MG63 (cell line): ENCODE results near the gene KIAA1755. TPM values are rescaled to one million over a fixed set of nuclear protein-coding genes. Genes with fewer than 3 reads are reported as not detected.
A peak's percentile ranks its signal among the peaks of the same experiment; 100 is the strongest.

ENCODE experiments used
- DNase-seq: peaks from one replicate; pipeline ENCODE4 v3.0.0-alpha.2; 2020
- H3K27me3 ChIP-seq: fragments of 250-450 bp; sonication (Bioruptor Pico); 2 replicates; pipeline ENCODE4 v1.5.1; 2020; ENCODE audit warnings: mild to moderate bottlenecking, moderate library complexity
- H3K36me3 ChIP-seq: fragments of 250-450 bp; sonication (Bioruptor Pico); 2 replicates; pipeline ENCODE4 v1.5.1; 2020; ENCODE audit warnings: mild to moderate bottlenecking, moderate library complexity
- H3K4me3 ChIP-seq: fragments of 250-450 bp; sonication (Bioruptor Pico); 2 replicates; pipeline ENCODE4 v1.5.1; 2020; ENCODE audit warnings: mild to moderate bottlenecking, moderate library complexity
- H3K9me3 ChIP-seq: fragments of 250-450 bp; sonication (Bioruptor Pico); 2 replicates; pipeline ENCODE4 v1.5.1; 2020; ENCODE audit warnings: mild to moderate bottlenecking, moderate library complexity
- total RNA-seq: library from RNA; depleted of rRNA; stranded (reverse); fragments of >200 nt; shearing (Covaris generic); gene quantifications from 2 replicates; pipeline ENCODE4 v1.2.3, GENCODE V29; 2014; ENCODE audit warnings: low replicate concordance

Gene KIAA1755
- total RNA-seq, 1 experiment from 2014 or later: 1.5 TPM

DNA sequence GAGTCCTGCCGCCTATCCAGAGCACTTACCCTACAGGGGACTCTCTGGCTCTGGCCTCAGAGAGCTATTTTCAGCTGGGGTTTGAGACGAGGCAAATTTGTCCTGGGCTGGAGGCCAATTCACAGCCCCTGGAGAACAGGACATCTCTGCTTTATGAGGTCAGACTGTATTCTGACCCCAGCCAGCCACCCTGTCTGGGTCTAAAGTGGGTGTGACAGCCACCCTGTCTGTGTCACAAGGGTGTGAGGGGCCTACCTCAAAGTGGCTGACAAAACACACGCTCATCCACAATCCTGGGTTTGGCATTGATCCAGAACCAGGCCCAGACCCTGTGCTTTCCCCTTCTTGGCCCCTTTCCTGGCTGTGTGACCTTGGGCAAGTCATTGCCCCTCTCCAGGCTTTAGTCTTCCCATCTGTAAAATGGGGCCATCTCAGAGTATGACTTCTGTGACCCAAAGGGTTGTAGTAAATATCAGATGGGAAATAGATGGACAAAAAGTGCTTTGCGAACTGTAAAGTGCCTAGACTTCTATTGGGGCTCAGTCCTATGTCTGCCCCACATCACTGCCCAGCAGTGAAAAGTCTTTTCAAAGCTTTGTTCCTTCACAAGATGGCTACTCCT is 51.4 kb downstream of the KIAA1755 start:
- Histone ChIP-seq H3K4me3 (no peak overlapping the region), H3K27me3 (no peaks in the 10 kb centered on the region), H3K36me3 (no peaks in the 10 kb centered on the region), H3K9me3 (peaks cover 8% of the 10 kb centered on the region)
- no peak for DNase-seq

DNA sequence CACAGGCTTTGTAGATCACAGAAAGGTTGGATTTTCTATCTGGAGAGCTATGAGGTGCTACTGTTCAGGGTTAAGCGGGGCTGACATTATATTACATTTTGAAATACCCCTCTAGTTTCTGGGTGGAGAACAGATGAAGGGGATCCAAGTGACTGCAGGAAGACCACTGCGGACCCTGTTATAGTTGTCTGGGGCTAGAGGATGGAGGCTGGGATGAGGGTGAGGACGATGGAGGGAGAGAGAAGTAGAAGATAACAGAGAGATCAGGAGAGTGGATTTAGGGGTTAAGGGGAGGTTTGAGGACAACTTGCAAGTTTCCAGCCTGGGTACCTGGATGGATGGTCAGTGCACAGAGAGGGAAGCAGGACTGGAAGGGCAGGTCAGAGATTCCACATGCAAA is 52.0 kb downstream of the KIAA1755 start:
- DNase-seq: no peak
- Histone ChIP-seq H3K27me3 (no peaks in the 10 kb centered on the region), H3K36me3 (no peaks in the 10 kb centered on the region), H3K9me3 (peaks cover 8% of the 10 kb centered on the region), H3K4me3 (no peak overlapping the region)

DNA sequence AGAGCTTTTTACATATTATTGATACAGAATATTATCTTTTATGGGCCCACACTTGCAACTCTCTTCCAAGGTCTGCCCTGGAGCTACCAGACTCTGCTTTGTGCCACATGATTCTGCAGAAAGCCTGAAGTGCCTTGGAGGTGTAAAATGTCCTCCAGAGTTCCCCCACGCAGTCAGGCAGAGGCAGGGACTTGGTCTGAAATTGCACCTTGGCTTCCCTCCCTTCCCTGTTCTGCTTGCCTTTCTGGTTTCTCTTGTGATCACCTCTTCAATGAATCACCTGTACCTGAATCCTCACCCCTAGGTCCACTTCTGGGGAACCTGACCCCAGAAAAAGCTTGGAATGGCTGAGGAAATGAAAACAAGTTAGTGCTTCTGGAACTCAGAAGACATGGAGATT is 52.4 kb downstream of the KIAA1755 start:
- H3K36me3 ChIP-seq: no peaks in the 10 kb centered on the region
- H3K27me3 ChIP-seq: no peaks in the 10 kb centered on the region
- H3K4me3 ChIP-seq: no peak overlapping the region
- DNase-seq: no peak
- peaks cover 8% of the 10 kb centered on the region for H3K9me3 ChIP-seq

DNA sequence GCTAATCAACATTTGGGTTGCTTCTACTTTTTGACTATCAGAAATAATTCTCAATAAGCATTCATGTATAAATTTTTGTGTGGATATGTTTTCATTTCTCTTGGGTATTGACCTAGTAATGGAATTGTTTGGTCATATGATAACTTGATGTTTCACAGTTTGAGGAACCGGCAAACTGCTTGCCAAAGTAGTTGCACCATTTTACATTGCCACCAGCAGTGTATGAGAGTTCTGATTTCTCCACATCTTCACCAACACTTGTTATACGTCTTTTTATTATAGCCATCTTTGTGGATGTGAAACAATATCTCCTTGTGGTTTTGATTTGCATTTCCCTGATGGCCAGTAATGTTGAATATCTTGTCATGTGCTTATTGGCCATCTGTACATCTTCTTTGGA is 52.9 kb downstream of the KIAA1755 start:
- DNase-seq: no peak
- no peaks in the 10 kb centered on the region for H3K27me3 ChIP-seq
- H3K36me3 ChIP-seq: no peaks in the 10 kb centered on the region
- H3K4me3 ChIP-seq: no peak overlapping the region
- H3K9me3 ChIP-seq: peaks cover 8% of the 10 kb centered on the region

DNA sequence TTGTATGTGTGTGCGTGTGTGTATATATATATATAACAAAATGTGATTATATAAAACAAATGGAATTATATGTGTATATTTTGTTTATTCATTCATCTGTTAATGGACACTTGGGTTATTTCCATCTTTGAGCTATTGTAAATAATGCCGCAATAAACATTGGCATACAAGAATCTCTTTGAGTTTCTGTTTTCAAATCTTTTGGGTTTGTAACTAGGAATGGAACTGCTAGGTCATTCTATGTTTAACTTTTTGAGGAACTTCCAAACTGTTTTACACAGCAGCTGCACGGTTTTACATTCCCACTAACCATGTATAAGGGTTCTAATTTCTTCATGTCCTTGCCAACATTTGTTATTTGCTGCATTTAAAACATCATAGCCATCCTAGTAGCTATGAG is 55.5 kb downstream of the KIAA1755 start:
- peaks cover 8% of the 10 kb centered on the region for H3K9me3 ChIP-seq
- no peak for DNase-seq
- no peaks in the 10 kb centered on the region for H3K27me3 ChIP-seq
- no peaks in the 10 kb centered on the region for H3K36me3 ChIP-seq
- H3K4me3 ChIP-seq: no peak overlapping the region

DNA sequence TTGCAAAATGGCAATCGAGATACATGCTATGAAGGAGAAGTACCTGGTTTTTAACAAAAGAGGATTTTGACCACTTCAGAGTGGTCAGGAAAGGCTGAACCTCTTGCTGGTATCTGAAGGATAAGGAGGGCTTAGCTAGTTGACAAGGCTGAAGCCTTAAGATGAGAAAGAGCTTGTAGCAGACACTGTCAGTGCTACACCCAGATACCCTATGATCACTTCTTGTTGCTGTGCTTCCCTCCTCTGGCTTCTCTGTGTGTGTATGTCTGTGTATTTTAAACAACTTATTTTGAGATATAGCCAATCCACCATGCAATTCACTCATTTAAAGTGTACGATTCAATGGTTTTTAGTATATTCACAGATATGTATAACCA is 56.6 kb downstream of the KIAA1755 start:
- DNase-seq: no peak
- Histone ChIP-seq H3K9me3 (peaks cover 8% of the 10 kb centered on the region), H3K36me3 (no peaks in the 10 kb centered on the region), H3K27me3 (no peaks in the 10 kb centered on the region), H3K4me3 (no peak overlapping the region)

DNA sequence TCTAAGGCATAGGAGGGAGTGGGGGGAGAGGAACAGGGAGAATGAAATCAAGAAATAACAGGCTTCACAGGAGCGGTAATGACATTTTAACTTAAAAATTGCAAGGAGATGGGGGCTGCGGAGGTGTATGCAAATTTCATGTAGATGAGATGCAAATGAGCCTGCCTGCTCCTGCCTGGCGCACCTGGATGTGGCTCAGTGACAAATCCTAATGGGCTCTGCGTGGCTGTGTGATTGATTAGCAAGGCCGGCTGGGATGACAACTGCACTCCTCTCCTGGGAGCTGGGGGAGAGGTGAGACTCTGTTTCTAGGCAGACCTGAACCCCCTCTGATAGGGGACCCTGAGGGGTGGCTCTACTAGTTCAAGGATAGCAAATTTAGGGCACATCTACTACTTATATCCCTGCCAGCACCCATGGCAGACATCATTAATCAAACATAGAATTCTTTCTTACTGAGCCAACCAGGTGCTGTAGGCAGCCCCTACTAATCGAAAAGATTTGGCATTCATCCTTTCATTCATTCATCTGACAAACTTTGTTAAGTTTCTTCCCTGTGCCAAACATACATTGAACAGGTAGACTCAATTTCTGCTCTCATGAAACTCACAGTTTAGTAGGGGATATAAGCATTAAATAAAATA is 57.1 kb downstream of the KIAA1755 start:
- peaks cover 8% of the 10 kb centered on the region for H3K9me3 ChIP-seq
- no peaks in the 10 kb centered on the region for H3K27me3 ChIP-seq
- DNase-seq: no peak
- H3K36me3 ChIP-seq: no peaks in the 10 kb centered on the region
- no peak overlapping the region for H3K4me3 ChIP-seq

DNA sequence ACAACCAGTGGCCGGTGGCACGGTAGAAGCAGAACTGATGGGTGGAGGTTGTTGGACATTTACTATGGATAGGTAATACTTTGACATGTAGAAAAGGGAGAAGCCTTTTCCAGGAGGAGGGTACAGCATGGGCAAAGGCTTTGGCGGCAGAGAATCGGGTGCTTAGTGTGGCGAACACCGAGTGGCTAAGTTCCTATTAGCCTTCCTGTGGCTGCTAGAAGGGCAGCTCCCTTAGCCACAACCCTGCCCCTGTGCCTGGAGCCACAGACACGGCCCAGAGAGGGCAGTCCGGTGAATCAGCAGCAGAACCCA is 57.6 kb downstream of the KIAA1755 start:
- no peak overlapping the region for H3K4me3 ChIP-seq
- H3K9me3 ChIP-seq: peaks cover 8% of the 10 kb centered on the region
- DNase-seq: no peak
- no peaks in the 10 kb centered on the region for H3K27me3 ChIP-seq
- H3K36me3 ChIP-seq: no peaks in the 10 kb centered on the region

DNA sequence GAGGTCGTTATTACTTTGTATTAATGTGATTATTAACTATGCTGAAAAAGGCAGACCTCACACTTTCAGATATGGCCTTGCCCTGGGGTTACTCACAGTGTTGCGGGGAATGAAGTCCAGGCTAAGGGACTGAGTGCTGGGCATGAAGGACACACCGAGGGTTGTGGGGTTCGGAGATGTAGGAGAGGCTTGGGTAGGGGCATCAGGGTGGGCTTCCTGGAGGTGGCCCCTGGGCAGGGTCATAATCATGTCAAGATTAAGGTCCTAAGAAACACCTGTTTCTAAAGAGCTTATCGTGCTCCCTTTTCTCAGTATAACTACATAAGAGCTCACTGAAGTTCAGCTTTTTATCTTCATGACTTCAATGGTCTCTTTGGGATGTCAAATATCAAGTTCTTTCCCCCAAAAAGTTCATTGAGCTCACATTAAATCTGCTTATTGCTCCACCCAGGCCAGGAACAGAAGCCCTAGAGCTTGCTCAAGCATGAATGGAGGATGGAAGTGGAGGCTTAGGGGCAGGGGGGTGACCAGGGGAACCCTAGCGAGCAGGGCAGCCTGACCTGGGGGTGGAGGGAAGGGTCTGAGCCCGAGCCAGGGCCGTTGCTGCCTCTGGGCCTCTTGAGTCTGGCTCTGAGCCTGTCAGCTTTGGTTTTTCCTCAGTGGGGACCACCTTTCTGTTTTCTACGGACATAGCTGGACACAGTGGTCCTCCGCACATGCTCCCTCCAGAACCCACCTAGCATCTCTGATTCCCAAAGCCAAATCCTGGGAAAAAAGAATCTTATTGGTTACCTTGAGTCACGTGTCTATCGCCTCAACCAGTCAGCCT is 58.2 kb downstream of the KIAA1755 start:
- no peak for DNase-seq
- peaks cover 5% of the 10 kb centered on the region; the same call in 1 of the 2 replicates for H3K9me3 ChIP-seq
- no peak overlapping the region for H3K4me3 ChIP-seq
- H3K36me3 ChIP-seq: no peaks in the 10 kb centered on the region
- no peaks in the 10 kb centered on the region for H3K27me3 ChIP-seq

DNA sequence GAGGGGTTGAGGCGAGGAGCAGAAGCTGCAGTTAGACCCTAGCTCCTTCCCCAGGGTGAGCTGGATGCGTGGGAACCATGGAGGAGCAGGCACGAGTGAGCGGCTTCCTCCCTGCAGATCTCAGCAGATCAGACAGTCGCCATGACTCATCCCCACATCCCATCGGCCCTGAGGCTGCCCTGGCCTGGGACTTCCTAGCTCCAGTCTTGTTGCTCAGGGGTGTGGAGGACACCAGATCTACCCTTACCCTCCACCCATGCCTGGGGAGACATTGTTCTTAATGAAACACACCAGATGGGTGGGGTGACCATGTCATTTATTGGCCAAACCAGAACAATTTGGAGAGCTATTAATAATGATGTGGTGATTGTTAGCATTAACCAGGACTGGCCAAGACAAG is 59.2 kb downstream of the KIAA1755 start:
- no peaks in the 10 kb centered on the region for H3K27me3 ChIP-seq
- H3K9me3 ChIP-seq: peaks cover 2% of the 10 kb centered on the region; the same call in 1 of the 2 replicates
- peak; percentile 85 for DNase-seq
- no peak overlapping the region for H3K4me3 ChIP-seq
- H3K36me3 ChIP-seq: no peaks in the 10 kb centered on the region

DNA sequence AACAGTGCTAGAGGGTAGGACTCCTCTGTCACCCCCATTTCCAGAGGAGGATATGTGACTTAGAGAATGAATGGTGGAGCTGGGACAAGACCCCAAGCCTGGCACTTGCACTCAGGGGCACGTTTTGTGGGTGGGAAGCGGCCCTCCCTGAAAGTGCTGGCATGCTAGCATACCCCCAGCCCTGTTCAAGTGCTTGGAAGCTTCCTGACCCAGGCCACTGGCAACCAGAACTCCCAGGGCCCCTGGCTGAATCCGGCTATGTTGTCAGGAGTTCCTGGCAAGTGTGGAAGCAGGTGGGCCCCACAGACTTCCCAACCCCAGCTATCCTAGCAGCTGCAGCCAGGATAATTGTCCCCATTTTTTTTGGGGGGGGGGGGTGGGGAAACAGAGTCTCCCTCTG is 59.9 kb downstream of the KIAA1755 start:
- Histone ChIP-seq H3K27me3 (no peaks in the 10 kb centered on the region), H3K36me3 (no peaks in the 10 kb centered on the region), H3K4me3 (no peak overlapping the region), H3K9me3 (no peaks in the 10 kb centered on the region)
- DNase-seq: no peak

DNA sequence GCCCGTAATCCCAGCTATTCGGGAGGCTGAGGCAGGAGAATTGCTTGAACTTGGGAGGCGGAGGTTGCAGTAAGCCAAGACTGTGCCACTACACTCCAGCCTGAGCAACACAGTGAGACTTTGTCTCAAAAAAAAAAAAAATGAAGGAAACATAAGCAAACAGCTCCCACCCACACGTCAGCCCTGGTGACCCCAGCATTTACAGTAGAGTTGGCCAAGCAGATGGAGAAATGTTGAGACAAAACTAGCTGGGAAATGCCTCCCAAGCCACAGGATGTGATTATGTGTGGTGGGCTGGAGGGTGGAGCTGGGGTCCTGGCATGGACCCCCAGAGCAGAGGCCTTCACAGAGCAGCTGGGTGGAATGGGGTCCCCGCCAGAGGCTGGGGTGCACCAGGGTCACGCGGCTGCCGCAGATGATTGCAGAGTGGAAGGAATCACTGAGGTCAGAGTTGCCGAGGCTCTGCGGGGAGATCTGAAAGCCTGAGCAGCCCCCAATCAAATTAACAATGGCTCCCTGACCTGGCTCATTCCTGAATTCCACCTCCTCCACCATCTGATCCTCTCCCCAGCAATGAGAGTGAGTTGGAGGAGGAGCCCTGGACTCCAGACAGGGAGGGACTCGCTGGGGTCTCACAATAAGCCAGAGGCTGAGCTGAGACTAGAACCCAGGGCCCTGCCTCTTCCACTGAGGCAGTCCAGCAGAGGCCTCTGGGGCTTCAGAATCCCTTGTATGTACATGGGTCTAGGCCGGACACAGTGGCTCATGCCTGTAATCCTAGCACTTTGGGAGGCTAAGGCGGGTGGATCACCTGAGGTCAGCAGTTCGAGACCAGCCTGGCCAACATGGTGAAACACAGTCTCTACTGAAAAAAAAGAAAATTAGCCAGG is 60.8 kb downstream of the KIAA1755 start:
- no peaks in the 10 kb centered on the region for H3K27me3 ChIP-seq
- no peak overlapping the region for H3K4me3 ChIP-seq
- H3K36me3 ChIP-seq: no peaks in the 10 kb centered on the region
- no peaks in the 10 kb centered on the region for H3K9me3 ChIP-seq
- no peak for DNase-seq

DNA sequence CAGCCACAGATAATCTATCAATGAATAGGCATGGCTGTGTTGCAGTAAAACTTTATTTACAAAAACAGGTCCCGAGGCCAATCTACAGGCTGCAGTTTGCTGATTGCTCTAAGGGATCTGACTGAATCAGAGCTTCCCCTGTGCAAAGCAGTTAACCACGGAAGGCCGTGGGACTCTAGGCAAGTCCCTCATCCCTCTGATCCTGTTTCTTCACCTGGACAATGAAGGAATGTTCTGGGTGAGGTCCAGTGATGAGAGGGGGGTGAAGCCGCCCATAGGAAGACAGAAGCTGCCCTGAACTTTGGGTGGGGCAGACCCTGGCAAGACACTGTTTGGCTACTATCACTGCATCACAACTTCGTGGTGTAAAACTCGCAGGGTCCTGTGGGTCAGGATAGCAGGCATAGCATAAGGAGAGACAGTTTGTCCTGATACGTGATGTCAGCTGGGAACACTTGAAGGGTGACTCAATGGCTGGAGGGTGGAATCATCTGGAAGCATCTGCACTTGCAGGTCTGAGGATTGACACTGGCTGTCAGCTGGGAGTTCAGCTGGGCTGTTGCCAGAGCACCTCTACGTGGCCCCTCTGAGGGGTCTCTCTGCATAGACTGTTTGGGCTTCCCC is 62.2 kb downstream of the KIAA1755 start:
- H3K9me3 ChIP-seq: no peaks in the 10 kb centered on the region
- no peak overlapping the region for H3K4me3 ChIP-seq
- H3K27me3 ChIP-seq: no peaks in the 10 kb centered on the region
- H3K36me3 ChIP-seq: no peaks in the 10 kb centered on the region
- DNase-seq: no peak

DNA sequence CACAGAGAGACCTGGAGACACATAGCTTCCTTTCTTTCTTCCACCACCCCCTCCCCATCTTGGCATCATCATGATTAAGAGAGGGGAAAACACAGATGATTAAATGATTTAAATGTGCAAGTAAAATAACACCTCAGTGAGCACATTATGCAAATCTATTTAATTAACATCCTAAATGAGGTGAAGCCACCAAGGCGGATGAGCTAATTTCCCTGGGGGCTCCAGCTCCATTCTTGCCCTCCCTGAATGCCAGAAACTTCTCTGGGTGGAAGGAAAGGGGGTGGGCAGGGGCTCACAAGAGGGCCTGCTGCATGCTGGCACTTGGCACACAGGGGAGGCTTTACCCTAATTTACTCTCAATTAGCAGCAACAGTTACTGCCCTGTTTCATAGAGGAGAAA is 62.9 kb downstream of the KIAA1755 start:
- Histone ChIP-seq H3K27me3 (no peaks in the 10 kb centered on the region), H3K36me3 (no peaks in the 10 kb centered on the region), H3K4me3 (no peak overlapping the region), H3K9me3 (no peaks in the 10 kb centered on the region)
- no peak for DNase-seq

DNA sequence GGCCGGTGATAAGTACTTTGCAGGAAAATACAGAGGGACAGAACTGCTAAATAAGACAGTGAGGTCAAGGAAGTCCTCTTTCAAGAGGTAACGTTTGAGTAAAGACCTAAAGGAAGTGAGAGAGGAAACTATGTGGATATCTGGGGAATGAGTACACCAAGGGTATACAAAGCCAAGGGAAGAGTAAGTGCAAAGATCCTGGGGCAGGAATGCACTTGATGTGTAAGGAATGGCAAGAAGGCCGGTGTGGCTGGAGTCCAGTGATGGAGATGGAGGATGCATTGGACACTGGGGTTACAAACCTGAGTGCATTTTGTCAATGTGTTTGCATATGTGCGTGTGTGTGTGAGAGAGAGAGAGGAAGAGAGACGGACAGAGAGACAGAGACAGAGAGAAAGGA is 63.3 kb downstream of the KIAA1755 start:
- H3K4me3 ChIP-seq: no peak overlapping the region
- no peak for DNase-seq
- no peaks in the 10 kb centered on the region for H3K9me3 ChIP-seq
- H3K27me3 ChIP-seq: no peaks in the 10 kb centered on the region
- H3K36me3 ChIP-seq: no peaks in the 10 kb centered on the region

DNA sequence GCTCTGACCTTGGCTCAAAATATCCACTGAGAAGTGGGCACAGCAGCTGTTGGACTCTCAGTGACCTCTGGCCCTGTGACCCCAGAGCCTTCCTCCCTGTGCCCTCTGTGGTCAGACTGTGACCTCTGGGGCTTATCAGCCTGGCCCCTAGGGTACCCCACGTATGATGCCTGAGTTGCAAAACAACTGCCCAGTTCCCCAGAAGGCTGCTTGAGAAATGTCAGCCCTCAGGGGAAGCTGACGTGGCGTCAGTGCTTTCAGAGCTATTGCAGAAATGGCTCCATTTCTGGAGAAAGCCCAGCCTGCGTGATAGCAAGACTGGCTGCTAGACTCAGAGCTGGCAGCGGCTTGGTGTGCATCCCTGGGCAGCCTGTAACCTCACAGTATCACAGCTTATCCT is 63.9 kb downstream of the KIAA1755 start:
- H3K4me3 ChIP-seq: no peak overlapping the region
- DNase-seq: no peak
- H3K27me3 ChIP-seq: no peaks in the 10 kb centered on the region
- no peaks in the 10 kb centered on the region for H3K9me3 ChIP-seq
- no peaks in the 10 kb centered on the region for H3K36me3 ChIP-seq

DNA sequence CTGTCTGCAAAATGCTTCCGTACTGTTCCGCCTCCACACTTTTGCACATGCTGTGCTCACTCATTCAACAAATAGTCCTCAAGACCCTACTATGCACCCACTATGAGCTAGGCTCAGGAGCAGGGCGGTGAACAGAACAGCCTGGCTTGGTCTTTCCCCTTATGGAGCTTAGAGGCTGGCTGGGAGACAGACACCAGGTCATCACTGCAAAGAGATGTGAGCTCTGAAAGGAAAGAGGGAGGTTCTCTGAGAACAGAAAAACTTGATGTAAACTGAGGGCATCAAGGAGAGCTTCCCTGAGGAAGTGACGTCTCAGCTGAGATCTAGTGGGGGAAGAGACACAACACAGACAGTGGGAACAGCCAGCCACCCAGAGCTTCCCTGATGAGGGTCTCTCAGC is 64.5 kb downstream of the KIAA1755 start:
- Histone ChIP-seq H3K4me3 (no peak overlapping the region), H3K27me3 (no peaks in the 10 kb centered on the region), H3K9me3 (no peaks in the 10 kb centered on the region), H3K36me3 (no peaks in the 10 kb centered on the region)
- DNase-seq: no peak
